Measurements from ENCODE around the gene LRRC36.

DNA sequence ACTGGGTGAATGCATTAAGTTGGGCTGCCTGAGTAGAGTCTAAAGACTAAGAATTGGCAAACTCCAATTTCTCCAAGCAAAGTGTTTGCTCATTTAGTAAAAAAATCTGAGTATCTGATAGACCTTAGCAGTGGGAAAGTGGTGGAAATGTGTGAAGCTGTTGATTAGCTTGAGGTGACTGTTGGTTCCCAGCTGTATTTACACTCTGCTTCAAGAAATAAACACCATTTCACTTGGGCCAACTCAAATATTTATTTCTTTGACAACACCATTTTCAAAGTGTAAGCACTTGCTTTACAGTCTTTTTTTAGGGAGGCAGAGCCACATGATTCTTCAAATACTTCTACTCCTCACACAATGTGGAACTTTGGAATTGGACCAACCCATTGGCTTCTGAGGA lies 8.8 kb upstream of the LRRC36 start:
- TF ChIP-seq, protein P1, sequence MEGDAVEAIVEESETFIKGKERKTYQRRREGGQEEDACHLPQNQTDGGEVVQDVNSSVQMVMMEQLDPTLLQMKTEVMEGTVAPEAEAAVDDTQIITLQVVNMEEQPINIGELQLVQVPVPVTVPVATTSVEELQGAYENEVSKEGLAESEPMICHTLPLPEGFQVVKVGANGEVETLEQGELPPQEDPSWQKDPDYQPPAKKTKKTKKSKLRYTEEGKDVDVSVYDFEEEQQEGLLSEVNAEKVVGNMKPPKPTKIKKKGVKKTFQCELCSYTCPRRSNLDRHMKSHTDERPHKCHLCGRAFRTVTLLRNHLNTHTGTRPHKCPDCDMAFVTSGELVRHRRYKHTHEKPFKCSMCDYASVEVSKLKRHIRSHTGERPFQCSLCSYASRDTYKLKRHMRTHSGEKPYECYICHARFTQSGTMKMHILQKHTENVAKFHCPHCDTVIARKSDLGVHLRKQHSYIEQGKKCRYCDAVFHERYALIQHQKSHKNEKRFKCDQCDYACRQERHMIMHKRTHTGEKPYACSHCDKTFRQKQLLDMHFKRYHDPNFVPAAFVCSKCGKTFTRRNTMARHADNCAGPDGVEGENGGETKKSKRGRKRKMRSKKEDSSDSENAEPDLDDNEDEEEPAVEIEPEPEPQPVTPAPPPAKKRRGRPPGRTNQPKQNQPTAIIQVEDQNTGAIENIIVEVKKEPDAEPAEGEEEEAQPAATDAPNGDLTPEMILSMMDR (IDR thresholded peaks at IDR 0.05; ENCODE audit: low read depth, low read length, poor library complexity, severe bottlenecking) = no peak
- no peak for TF ChIP-seq EZH2phosphoT487 (IDR thresholded peaks at IDR 0.05; ENCODE audit: borderline replicate concordance, low read length)
